Heart left ventricle (tissue), 16 donors: ENCODE data around the gene RANGAP1. TPM values are rescaled to one million over a fixed set of nuclear protein-coding genes. Genes with fewer than 3 reads are reported as not detected.
"Not testable (repeated sequence)": the region's sequence is repeated elsewhere in the genome, so short reads cannot be mapped to it uniquely, and the experiment has no call there.

Experiments
- ATAC-seq, 4 donors: fragments of 200-7000 bp; cut with Tn5 transposase; one replicate each; pipeline ENCODE4 v1.9.1; 2020 to 2022; ENCODE audit warnings: moderate library complexity in 4 of 4, mild to moderate bottlenecking in 3 of 4, moderate number of reproducible peaks in 1 of 4
- DNase-seq, 5 donors: peaks; one replicate each; pipeline ENCODE4 v3.0.0-alpha.2; 2020
- H3K27ac ChIP-seq, 12 donors: fragments of 200-600 bp; sonication (generic) in 4 of 12; one replicate each; pipeline versions ENCODE4 v1.5.0 to v1.8.0; 2016 to 2022; ENCODE audit warnings: mild to moderate bottlenecking in 2 of 12
- H3K27me3 ChIP-seq, 9 donors: fragments of 200-600 bp; sonication (generic) in 2 of 9; one replicate each; pipeline versions ENCODE4 v1.5.1 to v1.8.0; 2016 to 2022; ENCODE audit warnings: mild to moderate bottlenecking in 3 of 9
- H3K36me3 ChIP-seq, 9 donors: fragments of 200-600 bp; sonication (generic) in 2 of 9; one replicate each; pipeline versions ENCODE4 v1.5.0 to v1.8.0; 2018 to 2022; ENCODE audit warnings: mild to moderate bottlenecking in 2 of 9
- H3K4me1 ChIP-seq, 12 donors: fragments of 200-600 bp; sonication (generic) in 4 of 12; one replicate each; pipeline versions ENCODE4 v1.5.0 to v1.8.0; 2016 to 2022; ENCODE audit warnings: mild to moderate bottlenecking in 3 of 12
- H3K4me3 ChIP-seq, 12 donors: fragments of 200-600 bp; sonication (generic) in 4 of 12; one replicate each; pipeline versions ENCODE4 v1.5.0 to v1.8.0; 2017 to 2022; ENCODE audit warnings: mild to moderate bottlenecking in 9 of 12, moderate library complexity in 4 of 12
- H3K9me3 ChIP-seq, 12 donors: fragments of 200-600 bp; sonication (generic) in 4 of 12; one replicate each; pipeline versions ENCODE4 v1.5.0 to v1.8.0; 2016 to 2022; ENCODE audit warnings: mild to moderate bottlenecking in 1 of 12
- CTCF ChIP-seq, 12 donors: fragments of 200-600 bp; sonication (generic) in 4 of 12; IDR thresholded peaks; one replicate each; pipeline versions ENCODE4 v1.5.0 to v1.8.0; 2018 to 2022; ENCODE audit warnings: antibody characterized with exemption in 12 of 12, mild to moderate bottlenecking in 5 of 12
- POLR2A ChIP-seq, 2 donors: fragments of 450-650 bp; IDR thresholded peaks; one replicate each; pipeline ENCODE4 v1.6.1; 2017; ENCODE audit warnings: antibody characterized with exemption in 2 of 2, mild to moderate bottlenecking in 2 of 2, moderate library complexity in 2 of 2
- WGBS, 4 donors: extraction: QIAGEN DNeasy Blood & Tissue Kit in 2 of 4; methylation state at CpG; one replicate each; pipeline versions ENCODE4 v1.1.5 to v1.1.7; 2013 to 2018; 5-methylcytosine and 5-hydroxymethylcytosine counted together
- intact Hi-C, 10 donors: fragments of 100-400 bp; cut with DNase I; formaldehyde crosslinking; loops; one replicate each; pipeline versions ENCODE4 v1.11.1 to v1.14.2; 2022
- polyA plus RNA-seq, 2 donors: library from polyadenylated mRNA; stranded (reverse); fragments of 200-250 nt; gene quantifications; one replicate each; pipeline ENCODE4 v1.2.3, GENCODE V29; 2013
- total RNA-seq, 9 donors: library from RNA; depleted of rRNA in 2 of 9; stranded (reverse); fragments of >200 nt in 2 of 9; fragmentation: NEBNext Ultra II Directional in 3 of 9; extraction: Animal tissue kit (Norgen Biotek cat#: 25700) in 3 of 9; gene quantifications; one replicate each; pipeline versions ENCODE4 v1.1.0 to v1.2.4, GENCODE V29; 2016 to 2023
- donor health status: ischemic (EF 13 %, LVEDD 7.1; RV severe dilation, severe dysfunction).
- donor health status: healthy with polysubstance abuse.
- donor health status: DM: no; HTN: yes; CAD: no.
- donor health status: DM: no; HTN: no; CAD: no.
- donor health status: ischemic (EF 25% LVEDD 6.9; RV normal size, moderate dysfunction).
- donor health status: ischemic (EF 25% LVEDD 5.7; RV mildly dilated, moderate dysfunction).
- donor health status: healthy.
- donor health status: DM: yes; HTN: yes; CAD: no.
- donor health status: ischemic (EF 35%, LVEDD 5.7; RV mildly dilated, moderate dysfunction).
- donor health status: nonischemic (EF 11% LVEDD 7.7; RV severe dilation, severe dysfunction).
- donor health status: DM: yes; HTN: yes; CAD: no.
- donor health status: PGD.
- donor health status: ischemic (EF 29% LVEDD 5.4; RV normal size, mild dysfunction).
- donor health status: nonischemic (EF 23%, LVEDD 6.1; RV moderate dilation, normal function).

RANGAP1 gene
- total and polyA plus RNA-seq, 11 donors, result 23.7 to 125 (median 35.0) TPM

GRCh38 chr22:41261541-41262249 lies 24.3 kb downstream of the RANGAP1 start:
- peak; percentile 22 to 63 (median 58) for ATAC-seq

GRCh38 chr22:41260871-41261270 lies 25.1 kb downstream of the RANGAP1 start:
- no peaks in the 10 kb centered on the region for H3K9me3 ChIP-seq
- peak overlapping the region; percentile 57 to 93 (median 80) for H3K27ac ChIP-seq
- H3K27me3 ChIP-seq, result no peaks in the 10 kb centered on the region
- intact Hi-C loops, result loop anchor here in 3 of 10 donors (1.0 to 10.0 kb wide), 3 partner anchors 14 to 86 kb away; no protein-coding TSS in a partner anchor
- H3K36me3 ChIP-seq, result peaks cover 4 to 99% (median 72%) of the 10 kb centered on the region in 9 donors
- DNase-seq (peak; percentile 70 to 94 (median 82)), ATAC-seq (peak; percentile 89 to 95 (median 92))
- TF ChIP-seq CTCF (IDR thresholded peaks at IDR 0.05), result no peak
- H3K4me1 ChIP-seq, result peaks cover 0 to 21% (median 7%) of the 10 kb centered on the region in 12 donors
- 53 to 77% (median 62%) methylated on average over 7 of the region's 7 CpGs for WGBS, 4 donors
- H3K4me3 ChIP-seq, result no peak overlapping the region

More at GRCh38 chr22:41261541-41262249, 24.3 kb downstream of the RANGAP1 start:
- Histone ChIP-seq H3K36me3 (peaks cover 4 to 94% (median 69%) of the 10 kb centered on the region in 9 donors), H3K27me3 (no peaks in the 10 kb centered on the region), H3K27ac (peak overlapping the region; percentile 44 to 88 (median 76)), H3K4me3 (no peak overlapping the region), H3K4me1 (peaks cover 0 to 21% (median 7%) of the 10 kb centered on the region in 12 donors), H3K9me3 (no peaks in the 10 kb centered on the region)
- 47 to 59% (median 56%) methylated on average over 8 to 12 of the region's 12 CpGs for WGBS, 4 donors
- TF ChIP-seq POLR2A (IDR thresholded peaks at IDR 0.05), result no peak
- TF ChIP-seq CTCF (IDR thresholded peaks at IDR 0.05), result no peak
- DNase-seq, result peak in 3 of 5 donors; percentile 27 to 73 (median 68)
- intact Hi-C loops, result loop anchor here in 3 of 10 donors (2.0 to 10.0 kb wide), 3 partner anchors 19 to 87 kb away; no protein-coding TSS in a partner anchor

- not testable (repeated sequence) for DNase-seq, H3K27me3 ChIP-seq, ATAC-seq, H3K4me3 ChIP-seq, H3K9me3 ChIP-seq
- intact Hi-C loops, result loop anchor here in 3 of 10 donors (1.0 to 10.0 kb wide), 3 partner anchors 12 to 85 kb away; no protein-coding TSS in a partner anchor
- H3K4me1 ChIP-seq, result peaks cover 0 to 21% (median 7%) of the 10 kb centered on the region in 12 donors
- peaks cover 4 to 100% (median 75%) of the 10 kb centered on the region in 9 donors for H3K36me3 ChIP-seq
- WGBS, 4 donors, result 95 to 99% (median 96%) methylated on average over 4 of the region's 4 CpGs
- peak overlapping the region in 8 of 12 donors; percentile 1 to 93 (median 82) for H3K27ac ChIP-seq
Measured at GRCh38 chr22:41259756-41260155, 26.2 kb downstream of the RANGAP1 start.

- no peak overlapping the region for H3K4me3 ChIP-seq
- no peak for ATAC-seq
- peak overlapping the region in 1 of 12 donors; percentile 10 for H3K27ac ChIP-seq
- H3K9me3 ChIP-seq, result no peaks in the 10 kb centered on the region
- intact Hi-C loops, result no loop called here
- no peak for DNase-seq
- peaks cover 0 to 100% (median 75%) of the 10 kb centered on the region in 9 donors for H3K36me3 ChIP-seq
- 79 to 87% (median 85%) methylated on average over 6 to 11 of the region's 11 CpGs for WGBS, 4 donors
- no peaks in the 10 kb centered on the region for H3K27me3 ChIP-seq
- no peak for TF ChIP-seq POLR2A (IDR thresholded peaks at IDR 0.05)
- TF ChIP-seq CTCF (IDR thresholded peaks at IDR 0.05), result no peak
- H3K4me1 ChIP-seq, result peaks cover 0 to 21% (median 7%) of the 10 kb centered on the region in 12 donors
Measured at GRCh38 chr22:41257696-41258095, 28.3 kb downstream of the RANGAP1 start.
